NCI-H2196 (cell line): ENCODE measurements around the gene CEP128.

ENCODE experiments used
- DNase-seq: peaks from one replicate; lab custom pipeline; 2025; ENCODE audit not compliant: unreplicated experiment; lab: John Stamatoyannopoulos, UW

CEP128 gene

DNA sequence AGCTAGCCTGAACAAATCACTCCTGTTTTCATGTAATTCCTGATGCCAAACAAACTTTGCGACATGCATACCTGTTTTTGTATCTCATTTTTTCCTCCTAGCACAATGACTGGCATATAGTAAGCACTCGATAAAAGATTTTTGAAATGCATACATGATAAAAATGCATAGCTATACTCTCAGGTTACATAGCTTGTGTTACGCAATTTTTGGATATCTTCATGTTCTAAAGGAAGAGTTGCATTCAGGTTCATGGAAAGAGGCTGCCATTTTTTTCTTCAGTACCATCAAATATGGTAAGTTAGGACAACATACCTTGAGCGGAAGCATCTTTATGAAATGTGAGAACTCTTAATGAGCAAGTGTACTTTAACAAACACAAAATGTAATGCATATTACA is 445.4 kb downstream of the CEP128 start:
- no peak for DNase-seq

DNA sequence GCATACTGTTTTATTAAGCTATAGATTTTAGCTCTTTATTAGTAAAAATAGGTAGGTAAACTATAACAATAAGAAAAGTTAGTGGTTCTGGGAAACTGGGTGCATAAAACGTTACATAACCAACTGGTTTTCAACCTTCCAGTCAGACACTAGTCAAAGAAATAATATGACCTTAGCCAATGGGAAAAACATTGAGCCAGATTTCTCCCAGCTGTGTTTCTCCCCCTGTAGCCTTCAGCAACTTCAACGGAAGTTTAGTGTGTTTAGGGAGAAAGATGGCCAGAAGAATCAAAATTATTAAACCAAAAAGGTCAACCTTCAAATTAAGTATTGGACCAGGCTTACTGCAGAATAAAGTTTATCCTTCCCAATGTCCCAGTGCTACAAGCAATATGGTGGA is 446.8 kb downstream of the CEP128 start:
- no peak for DNase-seq

DNA sequence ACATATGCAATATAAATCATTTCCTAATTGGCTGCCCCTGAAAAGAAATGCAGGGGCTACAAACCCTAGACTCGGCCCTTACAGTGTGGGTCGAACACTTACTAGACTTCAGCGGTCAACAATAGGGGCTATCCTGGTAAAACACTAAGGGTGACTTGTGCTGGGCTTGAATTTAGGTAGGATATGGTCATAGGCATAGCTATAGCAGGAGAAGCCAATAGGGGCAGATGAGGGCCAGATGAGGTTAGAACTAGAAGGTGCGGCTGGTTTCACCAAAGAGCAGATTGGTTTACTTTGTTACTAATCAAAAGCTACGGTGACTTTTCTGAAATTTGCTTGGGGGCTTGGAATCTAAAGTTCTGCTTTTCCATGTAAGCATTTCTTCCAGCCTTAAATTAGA is 447.9 kb downstream of the CEP128 start:
- DNase-seq = no peak

DNA sequence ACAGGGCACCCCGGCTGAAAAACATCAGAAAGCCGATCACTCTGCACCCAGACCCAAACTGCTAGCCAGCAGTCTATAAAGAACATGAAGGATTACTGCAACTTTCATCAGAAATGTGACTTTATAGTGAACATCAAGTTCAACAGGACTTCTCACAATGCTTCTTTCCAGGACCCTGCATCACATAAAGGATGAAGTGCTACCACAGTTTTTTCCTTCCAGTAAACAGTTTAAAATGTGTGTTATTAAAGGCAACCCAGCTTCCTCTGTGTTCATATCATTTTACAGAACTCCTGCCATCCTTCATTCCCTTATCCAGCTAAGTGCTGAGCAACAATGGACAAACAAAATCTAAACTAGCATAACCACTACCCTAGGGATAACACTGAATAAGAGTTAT is 449.9 kb downstream of the CEP128 start:
- DNase-seq = no peak

DNA sequence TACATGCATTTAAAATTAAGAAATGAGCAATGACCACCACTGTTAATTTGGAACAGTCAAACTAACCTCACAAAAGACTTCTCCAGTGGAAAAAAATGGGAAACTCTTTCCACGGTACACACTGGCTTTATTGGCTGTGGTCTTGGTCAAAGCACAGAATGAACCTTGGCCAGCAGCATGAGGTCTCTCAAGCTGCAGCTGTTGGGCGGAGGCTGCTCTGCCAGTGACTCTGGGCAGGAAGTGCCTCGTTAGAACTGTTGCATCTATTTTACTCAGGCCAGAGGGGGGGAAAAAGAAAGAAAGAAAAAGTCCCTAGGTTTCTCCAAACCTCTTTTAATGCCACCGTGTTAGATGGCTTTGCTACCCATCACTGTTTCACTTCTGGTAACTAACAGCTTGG is 450.4 kb downstream of the CEP128 start:
- no peak for DNase-seq

DNA sequence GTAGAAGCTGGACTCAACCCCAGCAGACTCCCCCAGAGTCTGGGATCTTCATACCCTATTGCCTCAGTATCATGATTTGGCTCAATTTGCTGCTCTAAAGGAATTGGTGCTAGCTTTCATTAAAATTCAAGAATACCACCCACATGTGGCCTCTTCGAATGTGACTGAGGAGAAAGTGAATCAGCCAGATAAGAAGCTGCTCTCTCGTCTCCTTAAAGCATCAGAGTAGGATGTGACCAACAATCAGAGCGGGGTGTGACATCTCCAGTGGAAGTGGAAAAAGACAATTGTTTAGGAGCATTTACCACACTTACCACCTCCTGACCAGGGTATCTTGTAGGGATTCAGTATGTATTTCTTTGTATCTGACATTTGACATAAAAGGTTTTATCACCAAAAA is 452.0 kb downstream of the CEP128 start:
- no peak for DNase-seq

DNA sequence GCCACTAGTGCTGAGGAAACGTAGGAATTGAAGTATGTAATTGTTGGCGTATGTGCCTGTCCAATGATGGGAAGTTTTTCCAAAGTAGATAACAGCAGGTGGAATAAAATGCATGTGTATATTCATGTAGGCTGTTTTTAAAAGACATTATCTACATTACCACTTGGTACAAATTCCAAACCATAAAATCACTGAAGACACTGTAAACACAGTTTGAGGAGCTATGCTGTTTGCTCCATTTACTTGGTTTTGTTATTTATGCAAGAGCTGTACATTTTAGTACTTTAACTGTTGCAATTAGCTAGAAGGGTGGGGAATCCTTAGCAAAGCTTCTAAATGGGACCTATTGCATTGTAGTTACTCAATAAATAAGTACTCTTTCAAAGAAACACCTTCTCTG is 455.8 kb downstream of the CEP128 start:
- no peak for DNase-seq

DNA sequence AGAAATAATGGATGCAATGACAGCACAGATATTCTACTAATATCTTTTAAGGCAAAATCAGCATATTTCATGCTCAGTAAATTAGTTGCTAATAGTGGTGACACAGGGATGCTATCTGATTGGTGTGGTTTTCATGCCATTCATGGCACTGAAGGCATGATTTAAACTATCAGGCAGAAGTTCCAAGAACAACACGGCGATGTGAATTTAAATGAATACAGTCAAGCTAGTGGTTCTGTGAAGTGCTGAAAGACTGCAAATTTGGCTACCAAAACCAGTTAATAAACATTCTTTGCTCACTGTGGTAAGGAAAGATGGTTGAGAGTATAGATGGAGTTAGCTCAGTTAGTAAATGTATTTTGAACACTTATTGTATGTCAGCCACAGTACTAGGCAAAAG is 458.2 kb downstream of the CEP128 start:
- no peak for DNase-seq

DNA sequence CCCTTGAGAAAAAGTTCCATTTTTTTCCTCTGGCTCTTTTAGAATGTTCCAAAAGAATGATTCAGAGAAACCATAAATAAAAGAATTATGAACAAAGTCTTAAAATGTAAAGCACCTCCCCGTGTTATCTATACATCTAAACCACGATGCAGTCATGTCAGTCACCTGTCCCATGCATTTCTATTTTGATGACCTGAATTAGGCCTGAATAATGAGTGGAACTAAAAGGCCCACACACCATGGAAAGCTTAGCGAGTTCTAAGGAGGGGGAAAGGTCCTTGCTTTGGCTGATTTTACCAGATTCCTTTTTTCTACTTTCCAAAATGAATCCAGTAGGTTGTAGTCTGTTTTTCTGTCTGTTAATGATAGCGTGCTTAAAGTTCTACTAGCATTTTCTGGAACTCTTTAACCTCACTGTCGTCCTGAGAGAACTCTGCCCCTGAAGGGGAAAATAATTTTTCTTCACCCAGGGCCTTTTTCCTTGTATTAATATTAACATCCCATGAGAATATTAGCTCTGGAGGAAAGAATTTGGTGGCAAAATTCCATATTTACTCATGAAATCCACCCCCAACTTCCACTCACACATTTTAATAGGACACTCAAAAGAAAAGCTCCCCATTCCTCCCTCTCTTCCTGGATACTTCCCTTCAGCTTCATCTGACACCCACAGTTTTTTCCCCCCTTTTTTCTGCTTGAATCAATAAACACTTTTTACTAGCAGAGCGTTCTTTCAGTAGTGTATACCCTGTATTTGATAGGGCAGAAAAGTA is 464.0 kb downstream of the CEP128 start:
- no peak for DNase-seq

DNA sequence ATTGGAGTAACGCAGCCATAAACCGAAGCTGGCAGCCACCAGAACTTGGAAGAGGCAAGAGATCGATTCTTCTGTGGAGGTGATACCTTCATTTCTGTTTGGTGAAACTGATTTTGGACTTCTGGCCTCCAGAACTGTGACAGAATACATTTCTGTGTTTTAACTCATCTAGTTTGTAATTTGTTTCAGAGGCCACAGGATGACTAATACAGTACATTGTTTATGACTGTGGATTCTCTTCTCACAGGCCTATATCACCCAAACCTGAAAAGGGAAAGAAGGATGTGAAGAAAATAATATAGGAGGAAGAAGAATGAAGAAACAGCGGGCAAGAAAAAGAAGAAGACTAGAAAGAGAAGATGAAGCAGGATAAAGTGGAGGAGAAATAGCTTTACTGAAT is 466.5 kb downstream of the CEP128 start:
- no peak for DNase-seq

DNA sequence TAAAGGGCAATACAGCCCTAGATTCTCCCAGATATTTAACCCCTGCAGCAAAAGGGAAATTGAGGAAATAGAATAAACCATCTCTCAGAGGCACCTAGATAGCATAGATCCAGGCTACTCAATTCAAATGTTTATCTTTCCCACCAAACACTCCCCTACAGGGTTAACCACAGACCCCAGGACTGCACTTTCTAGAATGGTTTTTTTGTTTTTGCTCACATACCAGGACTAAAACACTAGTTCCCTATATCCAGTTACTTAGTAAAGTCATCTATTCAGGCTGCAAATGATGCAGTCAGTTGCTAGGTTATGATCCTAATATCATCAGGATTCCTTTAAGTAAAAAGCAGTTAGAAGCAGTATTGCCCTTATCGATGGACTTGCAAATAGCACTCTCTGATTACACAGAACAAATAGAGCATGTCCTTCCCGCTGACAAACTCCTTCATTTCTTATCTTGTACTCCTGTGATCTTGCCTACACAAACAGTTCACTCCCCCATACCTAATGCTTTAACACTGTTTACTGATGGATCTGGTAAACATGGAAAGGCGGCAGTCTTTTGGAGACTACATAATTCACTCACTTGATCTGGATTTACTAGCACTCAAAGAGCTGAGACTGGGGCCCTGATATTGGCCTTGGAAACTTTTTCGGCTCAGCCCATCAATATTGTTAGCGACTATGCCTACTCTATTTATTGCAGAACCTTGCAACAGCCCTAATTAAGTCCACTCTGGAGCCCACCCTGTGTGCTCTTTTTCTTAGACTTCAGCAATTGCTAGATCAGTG is 473.0 kb downstream of the CEP128 start:
- DNase-seq = no peak

DNA sequence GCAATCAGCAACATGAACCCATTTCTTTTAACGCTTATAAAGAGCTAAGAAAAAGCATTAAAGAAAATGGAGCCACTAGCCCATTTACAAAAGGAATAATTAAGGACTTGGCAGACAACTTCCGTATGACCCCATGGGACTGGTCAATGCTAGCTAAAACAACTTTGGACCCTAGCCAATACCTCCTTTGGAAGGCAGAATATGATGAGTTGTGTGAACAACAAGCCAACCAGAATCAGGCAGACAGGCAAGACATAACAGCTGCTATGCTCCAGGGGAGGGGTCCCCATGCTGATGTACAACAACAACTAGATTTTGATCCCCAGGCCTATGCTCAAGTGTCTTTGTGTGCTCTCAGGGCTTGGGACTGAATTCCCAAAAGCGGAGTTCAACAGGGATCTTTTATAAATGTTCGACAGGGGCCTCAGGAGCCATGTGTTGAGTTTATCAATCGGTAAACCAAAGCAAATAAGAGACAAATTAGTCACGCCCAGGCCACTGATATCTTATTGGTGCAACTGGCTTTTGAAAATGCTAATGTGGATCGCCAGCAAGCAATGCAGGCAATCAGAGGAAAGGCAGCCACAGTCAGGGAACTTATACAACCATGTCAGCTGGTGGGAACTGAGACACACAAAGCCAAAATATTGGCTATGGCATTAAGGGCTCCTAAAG is 475.9 kb downstream of the CEP128 start:
- no peak for DNase-seq

DNA sequence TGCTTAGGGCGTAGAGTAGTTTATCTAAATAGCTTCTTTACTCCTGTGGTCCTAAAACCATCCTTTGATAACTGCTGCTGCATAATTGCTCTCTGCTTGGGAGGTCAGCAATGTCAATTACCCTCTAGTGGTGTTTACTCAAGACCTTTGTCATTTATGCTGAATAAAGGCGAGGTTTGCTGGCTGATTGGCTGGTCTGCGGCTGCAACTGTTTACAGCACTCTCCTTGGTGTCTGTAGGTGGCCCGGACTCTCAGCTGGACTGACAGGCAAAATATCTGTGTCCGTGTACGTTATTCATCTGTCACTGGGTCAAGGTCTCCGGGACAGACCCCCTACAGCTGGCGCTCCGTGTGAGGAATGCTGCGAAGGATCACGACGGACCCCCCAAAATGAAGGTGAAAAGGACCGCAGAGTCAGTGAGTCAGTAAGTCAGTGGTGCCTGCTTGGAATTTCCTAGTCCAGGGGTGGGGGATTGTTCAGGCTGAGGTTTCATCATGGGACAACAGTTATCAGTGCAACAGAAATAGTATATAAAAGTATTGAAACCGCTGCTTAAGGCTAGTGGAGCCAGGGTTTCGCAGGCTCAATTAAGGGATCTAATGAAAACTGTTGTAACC is 476.9 kb downstream of the CEP128 start:
- no peak for DNase-seq

DNA sequence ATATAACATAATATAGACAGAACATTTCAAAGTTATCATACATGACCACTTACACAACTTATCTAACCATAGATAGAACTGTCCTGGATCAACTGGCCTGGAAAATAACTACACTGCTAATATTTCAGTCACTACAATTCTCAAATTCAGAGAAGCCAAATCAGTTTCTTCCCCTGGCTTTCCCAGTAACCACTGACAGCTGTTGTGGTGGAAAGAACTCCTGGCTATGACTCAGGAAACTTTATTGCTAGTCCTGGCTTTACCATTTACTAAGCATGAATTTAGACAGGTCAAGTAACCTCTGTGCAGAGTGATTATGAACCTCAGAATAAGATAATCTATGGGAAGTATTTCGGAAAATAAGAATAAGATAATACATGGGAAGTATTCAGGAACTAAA is 485.3 kb downstream of the CEP128 start:
- no peak for DNase-seq

DNA sequence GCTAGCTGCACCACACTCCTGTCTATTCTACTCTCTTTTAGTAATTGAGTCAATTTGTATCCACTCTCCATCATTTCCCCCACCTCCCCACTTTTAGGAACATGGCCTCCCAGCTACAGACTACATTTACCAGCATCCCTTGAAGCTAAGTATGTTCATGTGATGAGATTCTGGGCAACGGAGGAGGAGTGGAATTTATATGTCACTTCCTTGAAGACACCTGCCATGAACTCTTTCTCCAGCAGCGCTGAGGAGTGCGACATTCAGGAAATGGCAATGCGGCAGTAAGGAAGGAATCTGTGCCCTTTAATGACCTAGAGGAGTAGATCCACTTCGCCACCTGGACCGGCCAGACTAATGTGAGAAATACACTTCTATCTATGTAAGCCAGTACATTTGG is 486.5 kb downstream of the CEP128 start:
- no peak for DNase-seq

DNA sequence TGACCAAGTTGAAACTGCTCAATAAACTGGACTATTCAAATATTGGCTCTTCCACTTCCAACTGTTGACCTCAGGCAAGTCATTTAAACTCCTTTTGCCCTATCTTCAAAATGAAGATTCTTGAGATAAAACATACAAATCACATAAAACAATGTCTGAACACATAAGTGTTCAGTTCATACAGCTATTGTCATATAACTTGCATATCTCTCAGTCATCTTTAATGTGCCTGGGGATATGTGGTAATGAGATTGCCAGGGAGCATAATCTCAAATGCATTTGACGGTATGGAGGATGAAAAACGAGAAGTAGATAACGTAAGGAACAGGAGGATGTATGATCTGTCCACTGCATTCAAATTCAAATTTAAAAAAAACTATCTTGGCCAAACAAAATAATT is 493.3 kb downstream of the CEP128 start:
- no peak for DNase-seq

DNA sequence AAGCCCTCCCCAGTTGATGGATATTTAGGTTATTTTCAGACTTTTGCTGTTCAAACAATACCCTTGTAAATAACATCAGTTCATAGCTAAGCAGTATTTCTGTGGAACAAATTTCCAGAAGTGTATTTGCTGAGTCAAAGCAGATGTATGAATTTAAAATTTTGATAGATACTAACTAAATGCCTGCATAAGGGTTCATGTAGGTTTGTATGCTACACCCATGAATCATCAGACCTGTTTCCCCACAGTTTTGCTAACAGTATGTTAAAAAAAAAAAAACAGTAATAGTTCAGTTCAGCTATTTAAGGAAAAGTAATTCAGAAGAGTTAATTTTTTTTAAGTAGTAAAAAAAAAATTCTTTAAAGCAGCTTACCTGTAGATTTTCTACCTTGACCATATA is 494.1 kb downstream of the CEP128 start:
- DNase-seq = no peak
